GM12878 (cell line): ENCODE data around the gene DCAF17. TPM values are rescaled to one million over a fixed set of nuclear protein-coding genes. Genes with fewer than 3 reads are reported as not detected.

Experiments
- ATAC-seq: fragments of 200-7000 bp; cut with Tn5 transposase; 3 replicates; pipeline ENCODE4 v1.9.1; 2020; ENCODE audit warnings: mild to moderate bottlenecking, moderate library complexity
- BruUV-seq: library from RNA; stranded (reverse); fragments of 400-500 nt; replicated peaks from 2 replicates; lab custom pipeline; 2021; lab: Mats Ljungman, UMichigan
- CTCF ChIA-PET: fragments of 300-600 bp; sonication (Branson Sonifier 250); formaldehyde crosslinking; extraction: SDS; loops from one replicate; lab custom pipeline; 2021; ENCODE audit warnings: inconsistent platforms; lab: Yijun Ruan, JAX
- POLR2A ChIA-PET: fragments of 350-600 bp; formaldehyde crosslinking; extraction: SDS; loops from one replicate; lab custom pipeline; 2021; ENCODE audit warnings: inconsistent platforms; lab: Charles Lee
- RAD21 ChIA-PET: fragments of 300-600 bp; sonication (Branson Sonifier 250); formaldehyde crosslinking; loops from one replicate; lab custom pipeline; 2023; ENCODE audit warnings: antibody characterized with exemption; ENCODE audit not compliant: unreplicated experiment; lab: Charles Lee
- SMC1A ChIA-PET: fragments of 300-600 bp; sonication (Branson Sonifier 250); formaldehyde crosslinking; loops from one replicate; lab custom pipeline; 2023; ENCODE audit not compliant: unreplicated experiment, uncharacterized antibody; lab: Charles Lee
- DNase-seq: peaks from one replicate; pipeline ENCODE4 v3.0.0-alpha.2; 2011; ENCODE audit warnings: low read depth, low spot score
- FAIRE-seq: peaks from 3 replicates; lab custom pipeline; 2011; peaks lifted over from hg19 to GRCh38; lab: Jason Lieb, UNC
- H2AFZ ChIP-seq: 2 replicates; pipeline ENCODE4 v1.6.0; 2011; ENCODE audit warnings: low read depth, low read length, control low read depth; ENCODE audit not compliant: control insufficient read depth
- H3K27ac ChIP-seq: 2 replicates; pipeline ENCODE4 v1.5.1; 2011; ENCODE audit warnings: control low read depth; ENCODE audit not compliant: control insufficient read depth, insufficient read depth
- H3K27me3 ChIP-seq, 2 experiments: replicated peaks in 1 of 2; 2 replicates each; pipeline versions ENCODE4 v1.6.0 to v1.6.1; 2011; ENCODE audit warnings: low read length in 1 of 2; ENCODE audit not compliant: control insufficient read depth in 2 of 2, insufficient read depth in 2 of 2
- H3K36me3 ChIP-seq, 2 experiments: 2 replicates each; pipeline ENCODE4 v1.5.1; 2011; ENCODE audit warnings: low read length in 1 of 2; ENCODE audit not compliant: control insufficient read depth in 2 of 2, insufficient read depth in 2 of 2
- H3K4me1 ChIP-seq: 2 replicates; pipeline ENCODE4 v1.6.1; 2011; ENCODE audit warnings: mild to moderate bottlenecking, low read length, moderate library complexity, mixed read lengths; ENCODE audit not compliant: control insufficient read depth, insufficient read depth
- H3K4me2 ChIP-seq: 2 replicates; pipeline ENCODE4 v1.6.0; 2011; ENCODE audit warnings: control low read depth; ENCODE audit not compliant: control insufficient read depth, insufficient read depth
- H3K4me3 ChIP-seq: fragments of 200-600 bp; sonication (generic); 2 replicates; pipeline ENCODE4 v1.5.1; 2016
- H3K79me2 ChIP-seq: 2 replicates; pipeline ENCODE4 v1.6.0; 2011; ENCODE audit warnings: low read length; ENCODE audit not compliant: control insufficient read depth, insufficient read depth
- H3K9ac ChIP-seq: 2 replicates; pipeline ENCODE4 v1.8.0; 2011; ENCODE audit warnings: low read length, control low read depth, mixed read lengths; ENCODE audit not compliant: control insufficient read depth, insufficient read depth
- H3K9me3 ChIP-seq: replicated peaks from 3 replicates; pipeline ENCODE4 v1.5.1; 2011; ENCODE audit warnings: mild to moderate bottlenecking, low read length; ENCODE audit not compliant: control insufficient read depth, insufficient read depth
- H4K20me1 ChIP-seq: 2 replicates; pipeline ENCODE4 v1.6.0; 2011; ENCODE audit not compliant: control insufficient read depth, insufficient read depth
- ATF7 ChIP-seq: fragments of 450-650 bp; IDR thresholded peaks from 2 replicates; pipeline ENCODE4 v1.6.1; 2016; ENCODE audit warnings: low read depth, mild to moderate bottlenecking
- CHD1 ChIP-seq: IDR thresholded peaks from 2 replicates; pipeline ENCODE4 v1.6.1; 2012; ENCODE audit warnings: low read depth, low read length, improper control_type of control experiment
- KAT2A ChIP-seq: conservative IDR thresholded peaks from 2 replicates; pipeline ENCODE4 v1.6.1; 2011; ENCODE audit warnings: low read depth, low read length; ENCODE audit not compliant: control insufficient read depth
- MXI1 ChIP-seq: fragments of 150-350 bp; IDR thresholded peaks from 2 replicates; pipeline ENCODE4 v1.6.1; 2011; ENCODE audit warnings: low read depth, mild to moderate bottlenecking, inconsistent platforms, low read length, improper control_type of control experiment
- MYC ChIP-seq: IDR thresholded peaks from 2 replicates; pipeline ENCODE4 v1.6.1; 2011; ENCODE audit warnings: mild to moderate bottlenecking, low read length, moderate library complexity, inconsistent platforms; ENCODE audit not compliant: insufficient read depth, insufficient replicate concordance, insufficient read length, severe bottlenecking
- NFYB ChIP-seq: IDR thresholded peaks from 2 replicates; pipeline ENCODE4 v1.6.1; 2011; ENCODE audit warnings: low read depth, mild to moderate bottlenecking, low read length, improper control_type of control experiment, moderate library complexity; ENCODE audit not compliant: insufficient read depth
- NR2C1 ChIP-seq: fragments of 450-650 bp; IDR thresholded peaks from 2 replicates; pipeline ENCODE4 v1.6.1; 2017; ENCODE audit warnings: antibody characterized with exemption, mild to moderate bottlenecking, moderate library complexity
- NR2F1 ChIP-seq: fragments of 450-650 bp; conservative IDR thresholded peaks from 2 replicates; pipeline ENCODE4 v1.6.1; 2017; ENCODE audit warnings: mild to moderate bottlenecking
- POLR2AphosphoS2 ChIP-seq: IDR thresholded peaks from 2 replicates; pipeline ENCODE4 v1.6.1; 2011; ENCODE audit warnings: low read depth, mild to moderate bottlenecking, low read length, improper control_type of control experiment, moderate library complexity
- SIX5 ChIP-seq: IDR thresholded peaks from 2 replicates; pipeline ENCODE4 v1.6.1; 2011; ENCODE audit warnings: mild to moderate bottlenecking, low read depth, low read length, moderate library complexity; ENCODE audit not compliant: severe bottlenecking
- SPI1 ChIP-seq: IDR thresholded peaks from 2 replicates; pipeline ENCODE4 v1.6.1; 2011; ENCODE audit warnings: low read depth, mild to moderate bottlenecking, low read length, moderate library complexity, borderline replicate concordance; ENCODE audit not compliant: insufficient read depth
- SUPT20H ChIP-seq: IDR thresholded peaks from 2 replicates; pipeline ENCODE4 v1.6.1; 2011; ENCODE audit warnings: low read depth, mild to moderate bottlenecking, low read length, moderate library complexity, borderline replicate concordance; ENCODE audit not compliant: control insufficient read depth
- WRNIP1 ChIP-seq: IDR thresholded peaks from 2 replicates; pipeline ENCODE4 v1.6.1; 2011; ENCODE audit warnings: low read depth, low read length, improper control_type of control experiment, borderline replicate concordance
- YY1 ChIP-seq: IDR thresholded peaks from 2 replicates; pipeline ENCODE4 v1.6.1; 2011; ENCODE audit warnings: low read depth, mild to moderate bottlenecking, low read length
- WGBS: methylation state at CpG from one replicate; pipeline ENCODE4 v1.1.6; 2016; ENCODE audit warnings: low lambda C conversion rate; ENCODE audit not compliant: insufficient replicate concordance, insufficient coverage; ENCODE audit errors: missing lambda C conversion rate; 5-methylcytosine and 5-hydroxymethylcytosine counted together
- in situ Hi-C: fragments of 300-500 bp; cut with MboI; formaldehyde crosslinking; loops from 9 replicates; pipeline ENCODE4 v1.14.3; 2018; ENCODE audit warnings: mixed read lengths
- intact Hi-C: fragments of 100-400 bp; cut with micrococcal nuclease; formaldehyde crosslinking; loops from one replicate; pipeline ENCODE4 v1.14.2; 2022; ENCODE audit not compliant: unreplicated experiment
- polyA plus RNA-seq, 11 experiments: library from polyadenylated mRNA; depleted of rRNA in 4 of 11; unstranded in 6 of 11; stranded (reverse) in 5 of 11; fragments of >200 nt; fragmentation: Nextera tagmentation in 4 of 11; fragmentation: Illumina TruSeq in 1 of 11; extraction: Ambion mirVana in 4 of 11; extraction: Trizol in 1 of 11; gene quantifications; 1 replicate in 1 of 11; 2 replicates in 10 of 11; pipeline versions ENCODE4 v1.2.1 to v1.2.3, GENCODE V29; 2011 to 2016; ENCODE audit warnings: inconsistent platforms in 2 of 11, missing spikeins in 2 of 11, low read depth in 1 of 11
- total RNA-seq, 4 experiments: library from RNA; depleted of rRNA in 3 of 4; stranded (reverse); fragments of >200 nt in 3 of 4; fragmentation: Illumina TruSeq in 1 of 4; extraction: Trizol in 1 of 4; gene quantifications; 2 replicates each; pipeline versions ENCODE4 v1.2.1 to v1.2.3, GENCODE V29; 2013 to 2021
- TF ChIP-seq, protein P1 (sequence below): fragments of 450-650 bp; IDR thresholded peaks from 2 replicates; pipeline ENCODE4 v1.6.1; 2017; ENCODE audit warnings: borderline replicate concordance
- TF ChIP-seq, protein P2 (sequence below): fragments of 450-650 bp; IDR thresholded peaks from 2 replicates; pipeline ENCODE4 v1.6.1; 2016; ENCODE audit warnings: mild to moderate bottlenecking

DCAF17 gene
- total and polyA plus RNA-seq, 10 of the 15 experiments (the other 5 are each of a cell fraction or from before 2014, with no cell fraction given), result 5.2 to 32.9 (median 23.4) TPM

DNA sequence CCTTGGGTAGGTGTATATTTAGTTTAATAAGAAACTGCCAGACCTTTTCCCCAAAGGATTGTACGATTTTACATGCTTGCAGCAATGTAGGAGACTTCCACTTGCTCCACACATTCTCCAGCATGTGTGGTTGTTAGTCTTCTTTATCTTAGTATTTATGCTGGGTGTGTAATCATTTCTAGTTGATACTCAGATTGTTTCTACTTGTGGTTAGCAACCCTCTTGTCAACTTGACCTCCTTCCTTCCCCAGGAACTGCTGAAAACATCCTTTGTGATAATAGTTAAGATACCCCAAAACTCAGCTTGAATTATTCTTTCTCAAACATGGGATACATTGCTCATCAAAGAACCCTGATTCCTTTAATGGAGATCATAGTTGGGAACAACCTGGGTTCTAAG lies 51.1 kb downstream of the DCAF17 start:
- H3K4me2 ChIP-seq, result no peak overlapping the region
- H3K27ac ChIP-seq, result no peak overlapping the region
- ATAC-seq, result no peak
- no TSS peak for BruUV-seq
- ChIA-PET SMC1A (interaction anchor here (1.0 to 1.1 kb wide), 3 partner anchors 9 to 72 kb away, joined by 3 to 4 read pairs (median 3); no protein-coding TSS in a partner anchor), RAD21 (no interaction called here), CTCF (no interaction called here), POLR2A (no interaction called here)
- intact Hi-C loops (no loop called here), in situ Hi-C loops (no loop called here)
- 94% methylated on average over 1 of the region's 1 CpG for WGBS
- peaks cover 26% of the 10 kb centered on the region for H3K4me1 ChIP-seq
- H3K36me3 ChIP-seq, result peaks cover 4 to 11% of the 10 kb centered on the region in 2 experiments; a peak in 3 of 4 replicates
- H4K20me1 ChIP-seq, result no peaks in the 10 kb centered on the region
- H2AFZ ChIP-seq, result no peak overlapping the region
- FAIRE-seq, result no peak
- no peaks in the 10 kb centered on the region for H3K27me3 ChIP-seq
- H3K4me3 ChIP-seq, result no peak overlapping the region
- no peaks in the 10 kb centered on the region for H3K79me2 ChIP-seq
- peaks cover 6% of the 10 kb centered on the region; the same call in 2 of the 3 replicates for H3K9me3 ChIP-seq
- no peak for DNase-seq
- TF ChIP-seq SUPT20H (no peak), NR2F1 (no peak), ATF7 (no peak), WRNIP1 (no peak), SIX5 (no peak)
- TF ChIP-seq, protein P1, sequence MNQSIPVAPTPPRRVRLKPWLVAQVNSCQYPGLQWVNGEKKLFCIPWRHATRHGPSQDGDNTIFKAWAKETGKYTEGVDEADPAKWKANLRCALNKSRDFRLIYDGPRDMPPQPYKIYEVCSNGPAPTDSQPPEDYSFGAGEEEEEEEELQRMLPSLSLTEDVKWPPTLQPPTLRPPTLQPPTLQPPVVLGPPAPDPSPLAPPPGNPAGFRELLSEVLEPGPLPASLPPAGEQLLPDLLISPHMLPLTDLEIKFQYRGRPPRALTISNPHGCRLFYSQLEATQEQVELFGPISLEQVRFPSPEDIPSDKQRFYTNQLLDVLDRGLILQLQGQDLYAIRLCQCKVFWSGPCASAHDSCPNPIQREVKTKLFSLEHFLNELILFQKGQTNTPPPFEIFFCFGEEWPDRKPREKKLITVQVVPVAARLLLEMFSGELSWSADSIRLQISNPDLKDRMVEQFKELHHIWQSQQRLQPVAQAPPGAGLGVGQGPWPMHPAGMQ, result no peak
- no peak overlapping the region for H3K9ac ChIP-seq

DNA sequence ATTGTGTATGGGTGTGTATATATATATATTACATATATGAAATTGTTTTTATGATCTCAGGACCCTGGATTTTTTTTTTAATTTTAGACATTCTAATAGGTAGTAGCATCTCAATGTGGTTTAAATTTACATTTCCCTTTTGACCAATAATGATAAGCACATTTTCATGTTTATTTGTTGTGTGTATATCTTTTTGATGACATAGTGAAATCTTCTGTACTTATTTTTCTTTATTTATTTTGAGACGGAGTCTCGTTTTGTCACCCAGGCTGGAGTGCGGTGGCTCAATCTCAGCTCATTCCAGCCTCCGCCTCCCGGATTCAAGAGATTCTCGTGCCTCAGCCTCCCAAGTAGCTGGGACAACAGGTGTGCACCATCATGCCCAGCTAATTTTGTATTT lies 53.2 kb downstream of the DCAF17 start:
- H3K27ac ChIP-seq, result no peak overlapping the region
- TF ChIP-seq MYC, result no peak
- TF ChIP-seq, protein P2, sequence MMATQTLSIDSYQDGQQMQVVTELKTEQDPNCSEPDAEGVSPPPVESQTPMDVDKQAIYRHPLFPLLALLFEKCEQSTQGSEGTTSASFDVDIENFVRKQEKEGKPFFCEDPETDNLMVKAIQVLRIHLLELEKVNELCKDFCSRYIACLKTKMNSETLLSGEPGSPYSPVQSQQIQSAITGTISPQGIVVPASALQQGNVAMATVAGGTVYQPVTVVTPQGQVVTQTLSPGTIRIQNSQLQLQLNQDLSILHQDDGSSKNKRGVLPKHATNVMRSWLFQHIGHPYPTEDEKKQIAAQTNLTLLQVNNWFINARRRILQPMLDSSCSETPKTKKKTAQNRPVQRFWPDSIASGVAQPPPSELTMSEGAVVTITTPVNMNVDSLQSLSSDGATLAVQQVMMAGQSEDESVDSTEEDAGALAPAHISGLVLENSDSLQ, result no peak
- TF ChIP-seq CHD1, result no peak
- TF ChIP-seq NFYB, result no peak
- TF ChIP-seq MXI1, result no peak
- TF ChIP-seq SIX5, result no peak
- no peak for TF ChIP-seq SPI1
- TF ChIP-seq KAT2A, result no peak
- TF ChIP-seq NR2C1, result no peak
- TF ChIP-seq POLR2AphosphoS2, result no peak
- no peak for TF ChIP-seq YY1

More for the DNA sequence above, 53.2 kb downstream of the DCAF17 start:
- peaks cover 4 to 9% of the 10 kb centered on the region in 2 experiments; a peak in 2 of 4 replicates for H3K36me3 ChIP-seq
- in situ Hi-C loops (no loop called here), intact Hi-C loops (no loop called here)
- H3K4me2 ChIP-seq, result no peak overlapping the region
- no TSS peak for BruUV-seq
- no peaks in the 10 kb centered on the region for H4K20me1 ChIP-seq
- no peaks in the 10 kb centered on the region for H3K27me3 ChIP-seq
- no peak overlapping the region for H2AFZ ChIP-seq
- peaks cover 6% of the 10 kb centered on the region; the same call in 2 of the 3 replicates for H3K9me3 ChIP-seq
- RAD21 ChIA-PET, result no interaction called here
- H3K79me2 ChIP-seq, result no peaks in the 10 kb centered on the region
- FAIRE-seq (no peak), ATAC-seq (no peak), DNase-seq (no peak)
- 95% methylated on average over 6 of the region's 6 CpGs for WGBS
- H3K4me3 ChIP-seq, result no peak overlapping the region
- POLR2A ChIA-PET, result no interaction called here
- SMC1A ChIA-PET, result interaction anchor here (1.2 kb wide), 1 partner anchor 16 kb away, joined by 3 read pairs; no protein-coding TSS in a partner anchor
- no peak overlapping the region for H3K9ac ChIP-seq
- peaks cover 9% of the 10 kb centered on the region for H3K4me1 ChIP-seq
- CTCF ChIA-PET, result no interaction called here
